Endodermal cell (in vitro differentiated cells): ENCODE results near the gene TSEN34. TPM values are rescaled to one million over a fixed set of nuclear protein-coding genes. Genes with fewer than 3 reads are reported as not detected.
"Not testable (repeated sequence)": the region's sequence is repeated elsewhere in the genome, so short reads cannot be mapped to it uniquely, and the experiment has no call there.

Source experiments
- DNase-seq: peaks from one replicate; pipeline ENCODE4 v3.0.0-alpha.2; 2017
- H3K27ac ChIP-seq: 2 replicates; pipeline ENCODE4 v1.5.1; 2013; ENCODE audit warnings: mild to moderate bottlenecking, low read depth, low read length, moderate library complexity
- H3K27me3 ChIP-seq: 2 replicates; pipeline ENCODE4 v1.6.1; 2013; ENCODE audit warnings: mild to moderate bottlenecking, low read length, moderate library complexity; ENCODE audit not compliant: insufficient read depth, control insufficient read depth, poor library complexity, severe bottlenecking
- H3K36me3 ChIP-seq: 2 replicates; pipeline ENCODE4 v1.7.0; 2013; ENCODE audit warnings: mild to moderate bottlenecking, low read length, moderate library complexity; ENCODE audit not compliant: control insufficient read depth, insufficient read depth
- H3K4me1 ChIP-seq: one replicate; pipeline ENCODE4 v1.7.0; 2013; ENCODE audit warnings: low read length; ENCODE audit not compliant: control insufficient read depth, insufficient read depth
- H3K4me3 ChIP-seq: 2 replicates; pipeline ENCODE4 v1.5.1; 2013; ENCODE audit warnings: mild to moderate bottlenecking, low read length, moderate library complexity
- H3K9ac ChIP-seq: 2 replicates; pipeline ENCODE4 v1.6.1; 2013; ENCODE audit warnings: mild to moderate bottlenecking, low read length, moderate library complexity; ENCODE audit not compliant: poor library complexity, severe bottlenecking; ENCODE audit errors: extremely low read depth
- H3K9me3 ChIP-seq: 2 replicates; pipeline ENCODE4 v1.6.1; 2013; ENCODE audit warnings: mild to moderate bottlenecking, low read length, moderate library complexity; ENCODE audit not compliant: control insufficient read depth
- H3K27ac Mint-ChIP-seq: 2 replicates; pipeline ENCODE4 v1.8.0; 2020; ENCODE audit warnings: mixed read lengths
- H3K27me3 Mint-ChIP-seq: 2 replicates; pipeline ENCODE4 v1.8.0; 2021; ENCODE audit warnings: mild to moderate bottlenecking, mixed read lengths; ENCODE audit not compliant: insufficient read depth
- H3K36me3 Mint-ChIP-seq: 2 replicates; pipeline ENCODE4 v1.8.0; 2020; ENCODE audit warnings: low read depth, mixed read lengths
- H3K4me1 Mint-ChIP-seq: 2 replicates; pipeline ENCODE4 v1.8.0; 2020; ENCODE audit warnings: mixed read lengths
- H3K4me3 Mint-ChIP-seq: 2 replicates; pipeline ENCODE4 v1.8.0; 2020; ENCODE audit warnings: mild to moderate bottlenecking, moderate library complexity, mixed read lengths
- H3K9me3 Mint-ChIP-seq: 2 replicates; pipeline ENCODE4 v1.8.0; 2020; ENCODE audit warnings: mild to moderate bottlenecking, mixed read lengths
- CTCF ChIP-seq: fragments of 200-600 bp; sonication (generic); conservative IDR thresholded peaks from 2 replicates; pipeline ENCODE4 v1.5.0; 2021; ENCODE audit warnings: antibody characterized with exemption, mild to moderate bottlenecking
- WGBS, 2 experiments: methylation state at CpG; one replicate each; pipeline versions ENCODE4 v1.1.5 to v1.1.7; 2013; ENCODE audit warnings: missing lambda C conversion rate in 2 of 2, mixed read lengths in 1 of 2; ENCODE audit not compliant: insufficient coverage in 1 of 2, insufficient read length in 1 of 2; 5-methylcytosine and 5-hydroxymethylcytosine counted together
- total RNA-seq, 2 donors: library from RNA; stranded (reverse); fragmentation: NEBNext Ultra II Directional in 1 of 2; extraction: Animal tissue kit (Norgen Biotek cat#: 25700) in 1 of 2; gene quantifications; 2 replicates in 1 of 2; 3 replicates in 1 of 2; pipeline ENCODE4 v1.2.1, GENCODE V29; 2021

TSEN34 gene
- total RNA-seq, 2 donors from 2014 or later: 26.0 to 27.5 TPM

GRCh38 chr19:54204767-54205468 lies 13.8 kb downstream of the TSEN34 start:
- Mint-ChIP-seq H3K4me3 (peak overlapping the region; percentile 93), H3K36me3 (peaks cover 75% of the 10 kb centered on the region), H3K9me3 (no peaks in the 10 kb centered on the region), H3K27me3 (no peaks in the 10 kb centered on the region), H3K4me1 (peaks cover 52% of the 10 kb centered on the region), H3K27ac (no peak overlapping the region)
- peak overlapping the region; percentile 98 for H3K4me3 ChIP-seq
- H3K36me3 ChIP-seq: peaks cover 68% of the 10 kb centered on the region
- H3K9me3 ChIP-seq: no peaks in the 10 kb centered on the region
- peaks cover 16% of the 10 kb centered on the region for H3K4me1 ChIP-seq
- WGBS, 2 experiments: 91 to 100% methylated on average over 2 to 4 of the region's 4 CpGs
- no peak for TF ChIP-seq CTCF
- no peak overlapping the region for H3K27ac ChIP-seq
- H3K9ac ChIP-seq: no peak overlapping the region
- DNase-seq: no peak
- no peaks in the 10 kb centered on the region for H3K27me3 ChIP-seq

- no peak overlapping the region for H3K27ac Mint-ChIP-seq
- WGBS, 2 experiments: 96 to 99% methylated on average over 17 to 27 of the region's 27 CpGs
- H3K27me3 Mint-ChIP-seq: no peaks in the 10 kb centered on the region
- H3K4me3 Mint-ChIP-seq: no peak overlapping the region
- peaks cover 79% of the 10 kb centered on the region for H3K36me3 Mint-ChIP-seq
- peaks cover 54% of the 10 kb centered on the region for H3K4me1 Mint-ChIP-seq
- Histone ChIP-seq H3K4me1 (peaks cover 16% of the 10 kb centered on the region), H3K27ac (no peak overlapping the region), H3K9me3 (no peaks in the 10 kb centered on the region), H3K27me3 (no peaks in the 10 kb centered on the region), H3K9ac (no peak overlapping the region), H3K4me3 (no peak overlapping the region), H3K36me3 (peaks cover 65% of the 10 kb centered on the region)
- DNase-seq: no peak
- no peaks in the 10 kb centered on the region for H3K9me3 Mint-ChIP-seq
- TF ChIP-seq CTCF: no peak
These were observed 15.1 kb downstream of the TSEN34 start for GRCh38 chr19:54206030-54206830.

DNA sequence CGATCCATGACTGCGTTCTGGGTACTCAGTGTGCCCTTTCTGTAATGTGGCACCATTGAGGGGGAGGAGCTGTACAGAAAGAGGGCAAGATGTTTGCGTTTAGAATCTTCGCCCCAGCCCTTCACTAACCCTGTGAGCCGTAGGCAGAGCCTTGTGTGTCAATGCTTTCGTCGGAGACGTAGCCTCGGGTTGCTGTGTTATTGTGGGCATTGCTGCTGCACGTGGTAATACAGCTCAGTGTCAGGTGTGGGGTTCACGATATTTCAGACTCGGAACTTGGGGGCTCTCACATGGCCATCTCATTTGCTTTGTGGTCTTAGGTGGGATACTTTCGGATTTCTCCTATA lies 15.7 kb downstream of the TSEN34 start:
- H3K27me3 ChIP-seq: no peaks in the 10 kb centered on the region
- Mint-ChIP-seq H3K36me3 (peaks cover 76% of the 10 kb centered on the region), H3K4me1 (peaks cover 50% of the 10 kb centered on the region), H3K4me3 (no peak overlapping the region), H3K27me3 (no peaks in the 10 kb centered on the region), H3K9me3 (no peaks in the 10 kb centered on the region), H3K27ac (no peak overlapping the region)
- no peaks in the 10 kb centered on the region for H3K9me3 ChIP-seq
- 89 to 95% methylated on average over 10 to 13 of the region's 13 CpGs for WGBS, 2 experiments
- no peak for TF ChIP-seq CTCF
- H3K4me3 ChIP-seq: no peak overlapping the region
- DNase-seq: no peak
- H3K36me3 ChIP-seq: peaks cover 59% of the 10 kb centered on the region
- peaks cover 16% of the 10 kb centered on the region for H3K4me1 ChIP-seq
- H3K27ac ChIP-seq: no peak overlapping the region
- no peak overlapping the region for H3K9ac ChIP-seq

DNA sequence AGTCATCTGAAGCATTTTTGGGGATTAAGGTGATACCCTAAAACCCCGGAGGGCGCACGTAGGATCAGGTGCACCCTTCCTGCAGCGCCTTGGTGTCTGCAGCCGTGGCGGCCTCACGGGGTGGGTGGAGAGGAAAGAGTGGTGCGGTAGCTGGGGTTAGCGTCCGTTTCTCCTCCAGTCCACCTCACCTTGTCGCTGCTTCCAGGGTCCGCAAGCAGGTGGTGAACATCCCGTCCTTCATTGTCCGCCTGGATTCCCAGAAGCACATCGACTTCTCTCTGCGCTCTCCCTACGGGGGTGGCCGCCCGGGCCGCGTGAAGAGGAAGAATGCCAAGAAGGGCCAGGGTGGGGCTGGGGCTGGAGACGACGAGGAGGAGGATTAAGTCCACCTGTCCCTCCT lies 16.1 kb downstream of the TSEN34 start:
- Mint-ChIP-seq H3K4me1 (peaks cover 46% of the 10 kb centered on the region), H3K36me3 (peaks cover 73% of the 10 kb centered on the region), H3K27ac (peak overlapping the region; percentile 91)
- 96% methylated on average over 5 to 23 of the region's 23 CpGs for WGBS, 2 experiments
- Histone ChIP-seq H3K4me1 (peaks cover 16% of the 10 kb centered on the region), H3K36me3 (peaks cover 56% of the 10 kb centered on the region)
- not testable (repeated sequence) for H3K9me3 Mint-ChIP-seq, H3K9me3 ChIP-seq, H3K9ac ChIP-seq, H3K27me3 ChIP-seq, H3K4me3 Mint-ChIP-seq, H3K4me3 ChIP-seq, DNase-seq, H3K27ac ChIP-seq, H3K27me3 Mint-ChIP-seq
